Stimulated activated CD4-positive, alpha-beta T cell treated with anti-CD3 and anti-CD28 coated beads, Interleukin-15, amount 100 ng/mL, for 1 hour (primary cell): ENCODE results near the gene MAU2.

Source experiments
- DNase-seq, 2 donors: peaks; one replicate each; pipeline ENCODE4 v3.0.0-alpha.2; 2020; ENCODE audit warnings: low read depth in 1 of 2, low spot score in 1 of 2

The MAU2 gene

GRCh38 chr19:19320361-19321140 is at the start of gene MAU2, which contains the start of gene SUGP1:
Gene MAU2 (plus strand): TSS chr19:19320829. CDS start chr19:19320860, 31 bp downstream.
Gene SUGP1 (minus strand): TSS chr19:19320509. CDS start chr19:19320496, 13 bp downstream.
- DNase-seq = peak; percentile 81 to 83

GRCh38 chr19:19271828-19272599 is 48.6 kb upstream of the MAU2 start:
- no peak for DNase-seq

- no peak for DNase-seq
Observed at GRCh38 chr19:19274146-19274545, 46.5 kb upstream of the MAU2 start.

- no peak for DNase-seq
Observed at GRCh38 chr19:19274716-19275565, 45.7 kb upstream of the MAU2 start.

GRCh38 chr19:19276386-19276785 is 44.2 kb upstream of the MAU2 start:
- DNase-seq = no peak

- DNase-seq = no peak
Observed at GRCh38 chr19:19276851-19277250, 43.8 kb upstream of the MAU2 start.

- DNase-seq = no peak
Observed at GRCh38 chr19:19278315-19278714, 42.3 kb upstream of the MAU2 start.

- DNase-seq = no peak
Observed at GRCh38 chr19:19279062-19279612, 41.5 kb upstream of the MAU2 start.

GRCh38 chr19:19279853-19280252 is 40.8 kb upstream of the MAU2 start:
- DNase-seq = no peak

GRCh38 chr19:19280561-19280960 is 40.1 kb upstream of the MAU2 start:
- no peak for DNase-seq

GRCh38 chr19:19285686-19286085 is 34.9 kb upstream of the MAU2 start:
- DNase-seq = no peak

GRCh38 chr19:19292607-19293006 is 28.0 kb upstream of the MAU2 start:
- DNase-seq = no peak

- no peak for DNase-seq
Observed at GRCh38 chr19:19294914-19295313, 25.7 kb upstream of the MAU2 start.

- no peak for DNase-seq
Observed at GRCh38 chr19:19296953-19297689, 23.5 kb upstream of the MAU2 start.

GRCh38 chr19:19297759-19298158 is 22.9 kb upstream of the MAU2 start:
- no peak for DNase-seq

GRCh38 chr19:19300613-19301012 is 20.0 kb upstream of the MAU2 start:
- no peak for DNase-seq

- no peak for DNase-seq
Observed at GRCh38 chr19:19303411-19303810, 17.2 kb upstream of the MAU2 start.

GRCh38 chr19:19304186-19304965 is 16.3 kb upstream of the MAU2 start:
- DNase-seq = no peak

GRCh38 chr19:19305066-19305465 is 15.6 kb upstream of the MAU2 start:
- no peak for DNase-seq

- DNase-seq = no peak
Observed at GRCh38 chr19:19305696-19306095, 14.9 kb upstream of the MAU2 start.
